Activated CD8-positive, alpha-beta memory T cell treated with anti-CD3 and anti-CD28 coated beads, Interleukin-2, amount 50 U/mL, for 24 hours (primary cell): ENCODE results near the gene SLC38A2.
"Not testable (repeated sequence)": the region's sequence is repeated elsewhere in the genome, so short reads cannot be mapped to it uniquely, and the experiment has no call there.

ENCODE experiments used
- DNase-seq: peaks from one replicate; pipeline ENCODE4 v3.0.0-alpha.2; 2020; ENCODE audit errors: extremely low read depth

SLC38A2 gene

GRCh38 chr12:46372544-46373300 lies at the start of gene SLC38A2:
SLC38A2 (minus strand) TSS chr12:46372773; CDS start chr12:46371293, 1,480 bp downstream.
- DNase-seq: peak; percentile 89

- DNase-seq: no peak
Measured at GRCh38 chr12:46419675-46420074, 47.1 kb upstream of the SLC38A2 start.

- DNase-seq: no peak
Measured at GRCh38 chr12:46415552-46415951, 43.0 kb upstream of the SLC38A2 start.

- no peak for DNase-seq
Measured at GRCh38 chr12:46414591-46415268, 42.2 kb upstream of the SLC38A2 start.

GRCh38 chr12:46413368-46413767 lies 40.8 kb upstream of the SLC38A2 start:
- DNase-seq: no peak

- no peak for DNase-seq
Measured at GRCh38 chr12:46412857-46413256, 40.3 kb upstream of the SLC38A2 start.

GRCh38 chr12:46410495-46410894 lies 37.9 kb upstream of the SLC38A2 start:
- DNase-seq: no peak

GRCh38 chr12:46409974-46410373 lies 37.4 kb upstream of the SLC38A2 start:
- no peak for DNase-seq

GRCh38 chr12:46409342-46409741 lies 36.8 kb upstream of the SLC38A2 start:
- no peak for DNase-seq

- DNase-seq: no peak
Measured at GRCh38 chr12:46408441-46408840, 35.9 kb upstream of the SLC38A2 start.

- DNase-seq: no peak
Measured at GRCh38 chr12:46407361-46407760, 34.8 kb upstream of the SLC38A2 start.

GRCh38 chr12:46406352-46407027 lies 33.9 kb upstream of the SLC38A2 start:
- no peak for DNase-seq

GRCh38 chr12:46404733-46405132 lies 32.2 kb upstream of the SLC38A2 start:
- DNase-seq: no peak

- no peak for DNase-seq
Measured at GRCh38 chr12:46404225-46404631, 31.7 kb upstream of the SLC38A2 start.

- DNase-seq: no peak
Measured at GRCh38 chr12:46403719-46404070, 31.1 kb upstream of the SLC38A2 start.

GRCh38 chr12:46402941-46403718 lies 30.6 kb upstream of the SLC38A2 start:
- no peak for DNase-seq

GRCh38 chr12:46402451-46402850 lies 29.9 kb upstream of the SLC38A2 start:
- DNase-seq: no peak

- no peak for DNase-seq
Measured at GRCh38 chr12:46401662-46402061, 29.1 kb upstream of the SLC38A2 start.

GRCh38 chr12:46400406-46400805 lies 27.8 kb upstream of the SLC38A2 start:
- DNase-seq: no peak

GRCh38 chr12:46399461-46400248 lies 27.1 kb upstream of the SLC38A2 start:
- DNase-seq: not testable (repeated sequence)

- no peak for DNase-seq
Measured at GRCh38 chr12:46396826-46397225, 24.3 kb upstream of the SLC38A2 start.
